Loucy (cell line): Measurements from ENCODE around the gene FAM163B.

ENCODE experiments used
- H2AFZ ChIP-seq: fragments of 200-600 bp; sonication (generic); 2 replicates; pipeline ENCODE4 v1.6.0; 2016; ENCODE audit warnings: antibody characterized with exemption, mild to moderate bottlenecking, low read length, moderate library complexity
- H3F3A ChIP-seq: fragments of 200-600 bp; 2 replicates; pipeline ENCODE4 v1.6.0; 2016; ENCODE audit warnings: antibody characterized with exemption, low read depth, mild to moderate bottlenecking
- H3K27me3 ChIP-seq: fragments of 200-600 bp; sonication (generic); 2 replicates; pipeline ENCODE4 v1.6.1; 2014; ENCODE audit warnings: low read length, mild to moderate bottlenecking; ENCODE audit not compliant: insufficient read depth, poor library complexity, severe bottlenecking
- H3K36me3 ChIP-seq: fragments of 200-600 bp; sonication (generic); 2 replicates; pipeline ENCODE4 v1.6.1; 2016; ENCODE audit warnings: low read length; ENCODE audit not compliant: insufficient read depth
- H3K4me1 ChIP-seq: fragments of 200-600 bp; sonication (generic); 2 replicates; pipeline ENCODE4 v1.5.1; 2014; ENCODE audit warnings: low read length, mild to moderate bottlenecking; ENCODE audit not compliant: insufficient read depth, poor library complexity, severe bottlenecking
- H3K4me2 ChIP-seq: fragments of 200-600 bp; sonication (generic); 2 replicates; pipeline ENCODE4 v1.6.0; 2014; ENCODE audit warnings: antibody characterized with exemption, low read length, low read depth, mild to moderate bottlenecking; ENCODE audit not compliant: poor library complexity, severe bottlenecking
- H3K4me3 ChIP-seq: fragments of 200-600 bp; sonication (generic); 2 replicates; pipeline ENCODE4 v1.5.1; 2014; ENCODE audit warnings: low read length, mild to moderate bottlenecking, mixed read lengths; ENCODE audit not compliant: poor library complexity, severe bottlenecking
- H3K79me2 ChIP-seq: fragments of 200-600 bp; sonication (generic); 2 replicates; pipeline ENCODE4 v1.6.1; 2014; ENCODE audit warnings: low read length; ENCODE audit not compliant: insufficient read depth
- H3K9ac ChIP-seq: fragments of 200-600 bp; sonication (generic); 2 replicates; pipeline ENCODE4 v1.6.0; 2014; ENCODE audit warnings: mild to moderate bottlenecking, low read depth, low read length, moderate library complexity; ENCODE audit not compliant: poor library complexity, severe bottlenecking
- H3K9me2 ChIP-seq: fragments of 200-600 bp; sonication (generic); replicated peaks from 2 replicates; pipeline ENCODE4 v1.6.1; 2016; ENCODE audit warnings: low read depth, low read length, mixed read lengths
- H3K9me3 ChIP-seq: fragments of 200-600 bp; sonication (generic); 2 replicates; pipeline ENCODE4 v1.6.1; 2014; ENCODE audit warnings: mild to moderate bottlenecking, antibody characterized with exemption, low read length, low read depth; ENCODE audit not compliant: insufficient read depth
- H4K20me1 ChIP-seq: fragments of 200-600 bp; sonication (generic); 2 replicates; pipeline ENCODE4 v1.6.0; 2014; ENCODE audit warnings: antibody characterized with exemption, low read length, mild to moderate bottlenecking; ENCODE audit not compliant: insufficient read depth, poor library complexity, severe bottlenecking
- CTCF ChIP-seq: fragments of 200-600 bp; sonication (generic); conservative IDR thresholded peaks from 2 replicates; pipeline ENCODE4 v1.5.1; 2014; ENCODE audit warnings: mild to moderate bottlenecking, antibody characterized with exemption, low read length
- EZH2phosphoT487 ChIP-seq: fragments of 200-600 bp; IDR thresholded peaks from 2 replicates; pipeline ENCODE4 v1.6.1; 2018; ENCODE audit warnings: antibody characterized with exemption, mild to moderate bottlenecking, moderate library complexity, borderline replicate concordance

FAM163B gene

GRCh38 chr9:133647148-133647547 is 38.0 kb upstream of the FAM163B start:
- no peaks in the 10 kb centered on the region for H3K27me3 ChIP-seq
- H3K36me3 ChIP-seq = no peaks in the 10 kb centered on the region
- TF ChIP-seq CTCF (no peak), EZH2phosphoT487 (no peak)

GRCh38 chr9:133645021-133645765 is 36.0 kb upstream of the FAM163B start:
- H3K4me2 ChIP-seq = no peak overlapping the region
- TF ChIP-seq CTCF (no peak), EZH2phosphoT487 (no peak)
- H3K4me3 ChIP-seq = no peak overlapping the region
- H3K79me2 ChIP-seq = no peaks in the 10 kb centered on the region
- no peaks in the 10 kb centered on the region for H3K9me3 ChIP-seq
- no peak overlapping the region for H2AFZ ChIP-seq
- no peaks in the 10 kb centered on the region for H3F3A ChIP-seq
- H3K36me3 ChIP-seq = no peaks in the 10 kb centered on the region
- H4K20me1 ChIP-seq = no peaks in the 10 kb centered on the region
- no peak overlapping the region for H3K9ac ChIP-seq
- H3K9me2 ChIP-seq = no peaks in the 10 kb centered on the region
- H3K27me3 ChIP-seq = no peaks in the 10 kb centered on the region
- no peaks in the 10 kb centered on the region for H3K4me1 ChIP-seq

More at GRCh38 chr9:133647148-133647547, 38.0 kb upstream of the FAM163B start:
- H3K9me2 ChIP-seq = no peaks in the 10 kb centered on the region
- H4K20me1 ChIP-seq = no peaks in the 10 kb centered on the region
- H3K9ac ChIP-seq = no peak overlapping the region
- no peaks in the 10 kb centered on the region for H3K79me2 ChIP-seq
- no peak overlapping the region for H3K4me2 ChIP-seq
- no peak overlapping the region for H2AFZ ChIP-seq
- no peaks in the 10 kb centered on the region for H3K9me3 ChIP-seq
- no peaks in the 10 kb centered on the region for H3K4me1 ChIP-seq
- H3K4me3 ChIP-seq = no peak overlapping the region
- no peaks in the 10 kb centered on the region for H3F3A ChIP-seq

GRCh38 chr9:133643978-133644760 is 35.0 kb upstream of the FAM163B start:
- H3K9ac ChIP-seq = no peak overlapping the region
- no peak overlapping the region for H3K4me3 ChIP-seq
- H3K9me3 ChIP-seq = no peaks in the 10 kb centered on the region
- no peak for TF ChIP-seq EZH2phosphoT487
- no peak for TF ChIP-seq CTCF
- no peaks in the 10 kb centered on the region for H3K79me2 ChIP-seq
- no peaks in the 10 kb centered on the region for H3K9me2 ChIP-seq
- H4K20me1 ChIP-seq = no peaks in the 10 kb centered on the region
- no peaks in the 10 kb centered on the region for H3K36me3 ChIP-seq
- H3F3A ChIP-seq = no peaks in the 10 kb centered on the region
- H3K4me1 ChIP-seq = no peaks in the 10 kb centered on the region
- no peak overlapping the region for H2AFZ ChIP-seq
- H3K4me2 ChIP-seq = no peak overlapping the region
- H3K27me3 ChIP-seq = no peaks in the 10 kb centered on the region
